Panc1 (cell line): ENCODE results near the gene AHI1.
"Not testable (repeated sequence)": the region's sequence is repeated elsewhere in the genome, so short reads cannot be mapped to it uniquely, and the experiment has no call there.

ENCODE experiments used
- CTCF ChIP-seq: fragments of 450-650 bp; IDR thresholded peaks from 2 replicates; pipeline ENCODE4 v1.5.1; 2017; ENCODE audit warnings: mild to moderate bottlenecking
- POLR2AphosphoS5 ChIP-seq: IDR thresholded peaks from 2 replicates; pipeline ENCODE4 v1.6.1; 2012; ENCODE audit warnings: mild to moderate bottlenecking, low read depth, low read length, moderate library complexity
- REST ChIP-seq, 2 experiments: IDR thresholded peaks; 2 replicates each; pipeline ENCODE4 v1.6.1; 2011 to 2012; ENCODE audit warnings: low read depth in 2 of 2, control low read depth in 1 of 2, low read length in 1 of 2, mild to moderate bottlenecking in 1 of 2, moderate library complexity in 1 of 2; ENCODE audit not compliant: insufficient read depth in 1 of 2
- SIN3A ChIP-seq: IDR thresholded peaks from 2 replicates; pipeline ENCODE4 v1.6.1; 2012; ENCODE audit warnings: low read depth, mild to moderate bottlenecking, low read length, moderate library complexity, borderline replicate concordance; ENCODE audit not compliant: insufficient read depth

GRCh38 chr6:135339920-135340319 lies 157.6 kb downstream of the AHI1 start:
- TF ChIP-seq CTCF; REST (IDR thresholded peaks at IDR 0.05; ENCODE audit: insufficient read depth in 1 of 2, low read depth in 2 of 2, low read length in 1 of 2); POLR2AphosphoS5; SIN3A: not testable (repeated sequence)
